Peyer's patch (tissue), 4 donors: ENCODE measurements around the gene ARRDC4.

Source experiments
- CTCF ChIP-seq, 6 experiments: fragments of 450-650 bp in 4 of 6; fragments of 200-600 bp in 2 of 6; sonication (generic) in 1 of 6; IDR thresholded peaks; one replicate each; pipeline ENCODE4 v1.5.1; 2017 to 2019; ENCODE audit warnings: antibody characterized with exemption in 6 of 6, mild to moderate bottlenecking in 3 of 6, moderate library complexity in 1 of 6
- POLR2A ChIP-seq, 2 donors: fragments of 450-650 bp; IDR thresholded peaks; one replicate each; pipeline ENCODE4 v1.5.1; 2017; ENCODE audit warnings: antibody characterized with exemption in 2 of 2, mild to moderate bottlenecking in 2 of 2, moderate library complexity in 2 of 2

DNA sequence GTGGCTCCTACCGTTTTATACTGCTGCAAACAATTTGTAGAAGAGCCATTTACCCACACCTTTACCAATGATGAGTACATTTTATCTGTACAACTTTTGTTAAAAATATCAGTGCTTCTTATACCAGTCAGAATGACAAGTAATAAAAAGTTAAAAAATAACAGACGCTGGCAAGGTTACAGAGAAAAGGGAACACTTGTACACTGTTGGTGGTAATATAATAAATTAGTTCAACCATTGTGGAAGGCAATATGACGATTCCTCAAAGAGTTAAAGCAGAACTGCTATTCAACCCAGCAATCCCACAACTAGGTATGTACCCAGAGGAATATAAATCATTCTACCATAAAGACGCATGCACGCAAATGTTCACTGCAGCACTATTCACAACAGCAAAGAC, 51.9 kb downstream of the ARRDC4 start:
- no peak for TF ChIP-seq POLR2A (IDR thresholded peaks at IDR 0.05)
- TF ChIP-seq CTCF (IDR thresholded peaks at IDR 0.05), result no peak
